Urothelium cell line (cell line): ENCODE data around the gene PCSK2.

Experiments used
- DNase-seq: peaks from one replicate; pipeline ENCODE4 v3.0.0; 2011; ENCODE audit warnings: low spot score, mixed read lengths
- FAIRE-seq: peaks from 2 replicates; lab custom pipeline; 2011; peaks lifted over from hg19 to GRCh38; lab: Jason Lieb, UNC

The PCSK2 gene

GRCh38 chr20:17502105-17502504 is 275.3 kb downstream of the PCSK2 start:
- no peak for DNase-seq
- FAIRE-seq, result no peak

DNA sequence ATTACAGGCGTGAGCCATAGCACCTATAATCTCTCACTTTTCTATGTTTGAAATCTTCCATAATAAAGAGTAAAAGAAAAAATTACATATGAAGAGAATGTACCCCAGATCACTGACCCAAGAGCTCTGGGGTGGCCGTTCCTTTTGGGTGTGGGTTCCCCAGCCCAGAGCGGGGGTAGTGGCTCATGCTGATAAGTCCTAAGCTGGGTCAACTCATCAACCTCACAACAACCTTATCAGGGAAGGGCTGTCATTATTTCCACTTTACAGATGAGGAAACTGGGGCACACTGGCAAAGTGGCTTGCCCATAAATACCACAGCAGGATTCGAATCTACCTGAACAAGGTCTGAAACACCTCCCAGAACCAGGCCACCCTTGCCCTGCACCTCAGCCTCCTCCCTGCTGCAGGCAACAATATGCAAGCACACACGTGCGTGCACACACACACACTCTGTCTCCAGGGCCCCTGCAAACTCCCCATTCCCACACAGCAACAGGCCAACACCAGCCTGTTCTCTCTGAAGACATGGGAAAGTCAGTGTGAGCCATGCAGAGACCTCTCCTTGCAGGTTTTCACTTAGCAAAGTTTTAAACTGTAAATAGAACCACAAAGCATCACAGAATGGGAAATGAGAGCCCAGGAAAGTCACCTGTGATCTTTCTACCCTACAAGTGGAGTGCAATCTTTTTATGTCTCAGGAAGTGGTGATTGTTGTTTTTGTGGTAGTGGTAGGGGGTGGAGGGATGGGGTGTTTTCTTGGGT is 276.6 kb downstream of the PCSK2 start:
- FAIRE-seq (no peak), DNase-seq (no peak)

DNA sequence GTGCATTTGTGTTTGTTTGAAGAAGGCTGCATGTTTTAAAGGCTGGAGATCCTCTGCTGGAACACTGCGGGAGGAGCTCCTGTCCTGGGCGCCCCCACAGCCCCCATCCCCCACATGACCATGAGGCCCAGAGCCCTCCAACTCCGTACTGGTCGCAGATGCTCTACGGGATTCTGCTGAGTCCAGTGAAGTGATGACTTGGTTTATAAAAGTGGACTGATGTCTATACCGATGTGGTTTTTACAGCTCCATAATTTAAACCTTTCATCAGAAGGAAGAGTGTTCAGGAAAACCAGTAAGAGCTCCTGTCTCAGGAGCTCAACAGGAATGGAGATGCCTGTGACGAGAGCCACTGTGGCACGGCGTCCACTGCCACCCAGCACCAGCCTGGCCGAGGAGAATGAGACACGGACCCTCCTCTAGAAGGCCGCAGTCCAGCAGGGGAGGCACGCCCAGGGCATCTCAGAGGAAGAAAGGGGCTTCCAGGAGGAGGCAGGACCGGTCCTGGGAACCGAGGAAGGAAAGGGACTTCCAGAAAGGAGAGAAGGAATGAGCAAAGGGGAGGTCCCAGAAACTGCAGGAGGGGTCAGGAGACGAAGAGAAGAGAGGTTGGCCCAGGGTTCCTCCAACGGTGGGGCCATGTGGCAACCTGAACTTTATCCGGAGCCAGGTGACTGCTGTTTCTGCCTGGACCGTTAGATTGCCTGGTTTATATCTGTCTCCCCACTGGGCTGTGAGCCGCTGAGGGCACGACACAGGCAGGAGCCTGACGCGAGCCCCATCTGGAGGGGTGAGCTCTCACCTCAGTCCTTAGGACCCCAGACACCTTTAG is 277.4 kb downstream of the PCSK2 start:
- no peak for FAIRE-seq
- DNase-seq, result peak; percentile 21

DNA sequence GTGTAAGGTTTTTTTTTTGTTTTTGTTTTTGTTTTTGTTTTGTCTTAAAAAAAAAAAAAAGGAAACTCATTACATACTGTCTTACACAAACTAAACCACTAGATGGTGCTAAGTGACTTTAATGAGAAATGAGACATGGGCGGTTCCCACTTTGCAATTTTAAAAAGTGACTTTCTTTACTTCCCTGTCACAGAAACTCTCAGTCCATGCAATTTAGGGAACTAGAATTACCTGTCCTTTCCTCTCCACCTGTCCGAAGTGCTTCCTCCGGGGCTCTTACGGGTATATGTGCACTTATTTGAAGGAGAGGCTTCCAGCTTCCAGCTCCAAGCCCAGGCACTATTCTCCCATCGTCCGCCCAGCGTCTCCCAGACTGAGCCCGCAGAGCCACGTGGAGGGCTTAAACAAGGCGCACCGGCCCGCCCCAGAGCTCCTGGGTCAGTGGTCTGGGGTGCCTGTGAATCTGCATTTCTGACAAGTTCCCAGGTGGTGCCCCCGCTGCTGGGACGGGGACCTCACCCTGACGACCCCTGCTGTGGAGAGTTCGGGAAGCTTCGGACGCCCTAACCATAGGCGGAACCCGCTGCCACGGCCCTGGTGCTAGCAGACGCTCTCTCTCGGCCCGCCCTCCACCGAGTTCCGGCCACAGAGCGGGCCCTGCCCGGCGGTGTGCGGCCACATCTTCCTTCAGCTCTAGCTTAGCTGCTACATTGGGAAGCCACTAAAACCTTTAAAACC is 278.2 kb downstream of the PCSK2 start:
- peak; percentile 36 for DNase-seq
- FAIRE-seq, result no peak

DNA sequence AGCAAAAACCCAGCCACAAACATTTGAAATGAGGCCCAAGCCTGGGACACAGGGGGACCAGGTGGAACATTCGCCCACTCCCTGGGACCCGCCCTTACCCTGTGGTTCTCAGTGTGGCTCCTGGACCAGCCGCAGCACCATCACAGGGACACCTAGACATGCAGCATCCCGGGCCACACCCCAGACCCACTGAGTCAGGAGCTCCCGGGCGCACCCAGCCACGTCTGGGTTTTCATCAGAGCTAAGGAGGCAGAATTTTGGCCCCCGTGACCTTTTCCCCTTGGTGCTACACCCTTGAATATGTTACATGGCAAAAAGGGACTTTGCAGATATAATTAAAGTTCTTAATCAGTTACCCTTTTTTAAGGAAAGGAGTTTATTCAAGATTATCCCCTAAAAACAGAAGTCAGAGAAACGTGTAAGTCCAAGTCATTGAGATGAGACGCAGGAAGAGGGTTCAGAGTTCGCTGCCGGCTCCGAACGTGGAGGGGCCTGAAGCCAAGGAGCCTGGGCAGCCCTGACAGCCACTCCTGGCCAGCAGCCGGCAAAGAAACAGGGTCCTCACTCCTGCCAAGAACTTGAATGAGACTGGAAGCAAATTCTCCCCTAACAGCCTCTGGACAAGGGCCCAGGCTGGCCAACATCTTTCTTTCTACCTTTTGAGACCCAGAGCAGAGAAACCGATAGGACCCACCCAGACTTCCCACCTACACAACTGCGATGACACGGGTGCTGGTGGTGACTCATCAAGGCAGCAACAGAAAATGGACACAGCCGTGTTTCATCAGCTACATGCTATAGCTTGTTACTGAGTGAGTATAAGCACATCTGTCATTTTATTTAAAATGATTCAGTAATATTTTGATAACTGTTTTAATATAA is 279.0 kb downstream of the PCSK2 start:
- FAIRE-seq (no peak), DNase-seq (peak; percentile 54)

GRCh38 chr20:17507032-17507431 is 280.2 kb downstream of the PCSK2 start:
- no peak for DNase-seq
- no peak for FAIRE-seq

DNA sequence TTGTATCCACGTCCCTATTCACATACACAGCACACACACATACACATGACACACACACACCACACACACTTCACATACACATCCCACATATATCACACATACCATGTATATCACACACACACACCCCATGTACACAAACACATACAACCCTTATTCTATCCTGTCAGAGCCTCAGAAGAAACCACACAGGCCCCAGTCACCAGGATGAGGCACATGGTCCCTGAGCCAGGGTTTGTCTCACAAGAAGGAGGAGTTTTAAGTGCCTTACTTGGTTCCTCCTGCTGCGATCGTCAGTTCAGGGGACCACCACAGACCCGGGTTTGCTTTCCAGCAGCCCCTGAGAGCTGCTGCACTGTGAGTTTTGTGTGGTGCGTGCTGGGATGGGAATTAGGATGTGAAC is 280.7 kb downstream of the PCSK2 start:
- FAIRE-seq, result peak; percentile 9
- no peak for DNase-seq

DNA sequence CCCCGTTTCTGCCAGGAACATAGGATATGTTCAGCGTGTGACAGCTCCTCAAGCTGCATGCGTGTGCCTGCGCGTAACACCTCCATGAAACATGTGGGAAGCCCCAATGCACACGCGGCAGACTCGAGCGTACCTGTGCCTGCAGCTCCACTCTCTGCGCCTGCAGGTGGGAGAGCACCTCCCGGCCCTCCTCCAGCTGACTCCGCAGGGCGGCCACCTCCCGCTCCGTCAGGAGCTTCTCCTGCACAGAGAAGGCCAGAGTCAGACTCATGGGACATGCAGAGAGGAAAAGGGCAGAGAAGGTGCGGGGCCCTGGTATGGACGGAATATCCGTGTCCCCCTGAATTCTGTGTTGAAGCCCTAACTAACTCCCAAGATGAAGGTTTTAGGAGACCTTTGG is 281.9 kb downstream of the PCSK2 start:
- DNase-seq, result no peak
- FAIRE-seq, result no peak

- no peak for FAIRE-seq
- DNase-seq, result no peak
Observed at GRCh38 chr20:17510548-17510947, 283.7 kb downstream of the PCSK2 start.

GRCh38 chr20:17511401-17511800 is 284.6 kb downstream of the PCSK2 start:
- no peak for DNase-seq
- no peak for FAIRE-seq

DNA sequence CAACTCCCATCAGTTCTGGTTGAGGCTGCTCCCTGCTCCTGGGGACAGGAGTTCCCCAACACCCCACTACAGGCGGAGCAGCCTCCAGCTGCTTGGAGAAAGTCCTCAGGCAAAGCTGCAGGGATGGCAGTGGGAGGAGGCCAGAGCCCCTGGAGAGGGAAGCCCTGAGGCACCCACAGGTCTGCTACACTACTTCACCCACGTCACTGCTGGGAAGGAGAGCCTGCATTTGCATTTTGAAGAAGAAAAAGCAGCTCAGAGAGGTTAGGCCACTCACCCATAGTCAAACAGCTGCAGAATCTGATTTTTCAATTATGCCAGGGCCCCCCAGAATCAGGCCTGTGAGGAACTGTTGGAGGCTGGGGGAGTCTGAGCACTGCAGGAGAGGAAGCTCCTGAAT is 287.1 kb downstream of the PCSK2 start:
- no peak for DNase-seq
- no peak for FAIRE-seq

DNA sequence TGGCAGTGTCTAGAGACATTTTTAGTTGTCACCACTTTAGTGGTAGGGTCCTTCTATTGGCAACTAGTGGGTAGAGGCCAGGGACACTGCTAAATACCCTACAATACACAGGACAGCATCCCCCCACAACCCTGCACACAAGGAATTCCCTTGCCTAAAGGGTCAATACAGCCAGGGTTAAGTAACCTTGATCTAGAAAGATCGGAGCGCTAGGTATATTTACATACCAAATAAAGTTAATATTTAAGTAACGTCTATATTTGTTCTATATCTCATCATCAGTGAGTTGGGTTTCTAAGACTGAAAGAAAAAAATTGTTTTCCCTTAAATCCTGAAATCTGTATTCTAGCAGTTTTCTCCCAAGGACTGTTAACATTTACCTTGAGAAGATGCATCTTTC is 288.2 kb downstream of the PCSK2 start:
- DNase-seq, result no peak
- no peak for FAIRE-seq

- FAIRE-seq (no peak), DNase-seq (no peak)
Observed at GRCh38 chr20:17518339-17519052, 291.7 kb downstream of the PCSK2 start.

- no peak for DNase-seq
Observed at GRCh38 chr20:17519606-17520285, 292.9 kb downstream of the PCSK2 start.

GRCh38 chr20:17520583-17520982 is 293.7 kb downstream of the PCSK2 start:
- DNase-seq (peak; percentile 18), FAIRE-seq (no peak)

More at GRCh38 chr20:17519606-17520285, 292.9 kb downstream of the PCSK2 start:
- no peak for FAIRE-seq

DNA sequence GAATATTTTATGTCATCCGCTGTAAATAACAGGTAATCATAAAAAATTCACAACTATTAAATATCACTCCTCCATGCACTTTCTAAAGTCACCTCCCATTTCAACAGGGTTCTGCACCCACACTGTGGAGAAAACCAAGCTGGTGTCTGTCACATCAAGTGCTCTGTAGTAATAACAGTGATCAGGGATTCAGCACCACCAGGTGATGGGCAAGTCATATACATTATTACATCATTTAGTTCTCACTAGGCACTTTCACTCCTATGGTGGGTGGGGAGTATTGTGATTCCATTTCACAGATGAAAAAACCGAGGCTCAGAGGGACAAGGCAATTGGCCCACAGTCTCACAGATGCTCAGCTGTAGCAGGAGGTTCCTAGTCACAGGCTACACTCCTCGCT is 295.7 kb downstream of the PCSK2 start:
- DNase-seq (no peak), FAIRE-seq (no peak)

- FAIRE-seq, result no peak
- no peak for DNase-seq
Observed at GRCh38 chr20:17523326-17523725, 296.5 kb downstream of the PCSK2 start.

GRCh38 chr20:17524560-17524959 is 297.7 kb downstream of the PCSK2 start:
- DNase-seq (no peak), FAIRE-seq (no peak)

DNA sequence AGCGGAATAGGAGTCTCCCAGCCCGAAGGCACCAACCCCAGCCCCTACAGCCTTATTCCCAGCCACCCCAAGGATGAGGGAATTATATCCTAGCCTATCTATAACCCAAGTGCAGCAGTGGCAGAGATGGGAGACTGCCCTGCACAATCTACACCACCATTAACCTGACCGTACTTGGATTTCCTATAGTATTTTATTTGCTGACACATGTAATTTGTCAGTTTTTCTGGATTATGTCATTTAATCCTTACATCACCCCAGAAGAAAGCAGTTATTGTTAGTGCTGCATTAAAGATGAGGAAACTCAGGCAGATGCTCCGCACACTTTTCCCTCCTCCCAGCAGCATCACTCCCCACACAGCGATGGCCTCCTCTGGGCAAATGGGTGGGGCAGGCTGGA is 298.3 kb downstream of the PCSK2 start:
- no peak for DNase-seq
- no peak for FAIRE-seq
